ENCODE data around the gene DLG2. TPM values are rescaled to one million over a fixed set of nuclear protein-coding genes. Genes with fewer than 3 reads are reported as not detected.

DLG2 gene
- total and polyA plus RNA-seq, 2 donors (not counting 3 experiments of a cell fraction or from before 2014, with no cell fraction given): 0.15 to 1.1 TPM

GRCh38 chr11:84929738-84930137 is 697.4 kb downstream of the DLG2 start:
- Histone ChIP-seq H3K9ac (replicated peaks; ENCODE audit: extremely low read depth, insufficient read depth, low read length) (no peak overlapping the region), H3K4me2 (ENCODE audit: insufficient read depth, low read length) (no peak overlapping the region), H3K4me1 (ENCODE audit: control insufficient read depth, extremely low read depth, insufficient read depth, low read length) (no peaks in the 10 kb centered on the region), H3K9me3 (replicated peaks; ENCODE audit: control insufficient read depth, insufficient read depth, low read length) (peaks cover under 1% of the 10 kb centered on the region), H2AFZ (ENCODE audit: low read depth, low read length) (no peak overlapping the region), H4K20me1 (replicated peaks; ENCODE audit: control insufficient read depth, extremely low read depth, insufficient read depth, low read length) (no peaks in the 10 kb centered on the region), H3K9me1 (replicated peaks; ENCODE audit: control insufficient read depth, extremely low read depth, insufficient read depth, low read length) (no peaks in the 10 kb centered on the region), H3K4me3 (replicated peaks in 1 of 3; ENCODE audit: insufficient read depth in 1 of 3, low read depth in 1 of 3, low read length in 3 of 3) (no peak overlapping the region), H3K36me3 (ENCODE audit: control insufficient read depth in 2 of 2, extremely low read depth in 1 of 2, insufficient read depth in 2 of 2, low read length in 2 of 2) (no peaks in the 10 kb centered on the region), H3K27me3 (ENCODE audit: control insufficient read depth in 2 of 2, insufficient read depth in 2 of 2, low read length in 2 of 2) (no peaks in the 10 kb centered on the region), H3K27ac (ENCODE audit: insufficient read depth, low read depth, low read length) (no peak overlapping the region), H3K79me2 (ENCODE audit: control insufficient read depth, insufficient read depth, low read length) (no peaks in the 10 kb centered on the region)
- BruUV-seq (replicated peaks): no TSS peak
- dilution Hi-C loops (cut with MboI; ENCODE audit: extremely low pct_ligation_motif_present, low sequenced_read_pairs): no loop called here
- FAIRE-seq: no peak
- ChIA-PET CTCF (no interaction called here), POLR2A (no interaction called here)
- intact Hi-C loops (cut with micrococcal nuclease): no loop called here
- no peak for DNase-seq (ENCODE audit: low read depth, low spot score)
- TF ChIP-seq POLR2AphosphoS5 (IDR thresholded peaks at IDR 0.05; ENCODE audit: insufficient read depth, low read depth, low read length) (no peak), FOS (IDR thresholded peaks at IDR 0.05; ENCODE audit: borderline replicate concordance, insufficient read depth, low read length) (no peak), MYC (IDR thresholded peaks at IDR 0.05; ENCODE audit: low read depth, low read length) (no peak), MAX (IDR thresholded peaks at IDR 0.05; ENCODE audit: insufficient read depth, insufficient read length) (no peak), JUN (IDR thresholded peaks at IDR 0.05; ENCODE audit: borderline replicate concordance, insufficient read depth, insufficient read length, low read depth) (no peak), GATA2 (IDR thresholded peaks at IDR 0.05; ENCODE audit: insufficient read depth, insufficient read length, low read depth, low read length) (no peak), CTCF (IDR thresholded peaks at IDR 0.05; ENCODE audit: extremely low read depth in 1 of 2, insufficient read depth in 1 of 2, low read depth in 1 of 2, low read length in 2 of 2) (no peak), EZH2 (IDR thresholded peaks at IDR 0.05; ENCODE audit: borderline replicate concordance, low read depth, low read length, severe bottlenecking) (no peak), POLR2A (IDR thresholded peaks at IDR 0.05; ENCODE audit: low read depth, low read length) (no peak)
